HG02840 (cell line): ENCODE measurements around the gene KRTAP12-3.
"Not testable (repeated sequence)": the region's sequence is repeated elsewhere in the genome, so short reads cannot be mapped to it uniquely, and the experiment has no call there.

ENCODE experiments used
- ATAC-seq: cut with Tn5 transposase; IDR thresholded peaks from one replicate; pipeline ENCODE4 v1.9.1; 2021; ENCODE audit warnings: mild to moderate bottlenecking, moderate library complexity, moderate number of reproducible peaks; ENCODE audit not compliant: unreplicated experiment, low FRiP score

KRTAP12-3 gene

DNA sequence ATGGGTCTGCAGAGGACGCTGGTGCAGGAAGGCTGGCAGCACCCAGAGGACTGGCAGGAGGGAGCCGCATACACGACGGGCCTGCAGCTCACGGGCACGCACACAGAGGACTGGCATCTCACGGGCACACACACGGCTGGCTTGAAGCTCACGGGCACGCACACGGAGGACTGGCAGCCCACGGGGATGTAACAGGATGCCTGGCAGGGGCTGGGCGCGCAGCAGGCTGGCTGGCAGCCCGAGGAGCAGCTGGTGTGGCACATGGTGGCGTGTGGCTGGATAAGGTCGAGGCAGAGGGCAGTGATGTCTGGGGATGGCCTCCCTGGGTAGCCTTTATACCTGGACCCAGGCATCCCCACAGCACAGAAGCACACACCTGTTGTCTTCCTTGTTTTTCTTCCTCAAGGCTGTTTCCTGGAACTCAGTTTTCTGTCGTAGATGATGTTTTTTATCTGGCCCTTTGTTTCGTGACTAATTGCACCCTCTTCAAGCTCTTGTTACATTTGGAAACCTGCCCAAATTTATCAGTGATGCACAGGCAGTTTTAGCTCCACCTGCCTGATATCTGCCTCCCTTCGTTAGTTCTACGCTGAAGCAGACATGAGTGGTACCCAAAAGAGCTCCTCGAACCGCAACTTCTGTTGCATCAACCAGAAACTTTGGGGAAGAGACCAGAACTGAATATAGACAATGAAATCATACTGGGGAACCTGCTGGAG, 24.3 kb downstream of the KRTAP12-3 start, which contains the start of gene KRTAP12-1:
KRTAP12-1 (minus strand) TSS at position 303 of the 719 bp plus-strand sequence; CDS start at position 263, 40 bp downstream.
- no peak for ATAC-seq

DNA sequence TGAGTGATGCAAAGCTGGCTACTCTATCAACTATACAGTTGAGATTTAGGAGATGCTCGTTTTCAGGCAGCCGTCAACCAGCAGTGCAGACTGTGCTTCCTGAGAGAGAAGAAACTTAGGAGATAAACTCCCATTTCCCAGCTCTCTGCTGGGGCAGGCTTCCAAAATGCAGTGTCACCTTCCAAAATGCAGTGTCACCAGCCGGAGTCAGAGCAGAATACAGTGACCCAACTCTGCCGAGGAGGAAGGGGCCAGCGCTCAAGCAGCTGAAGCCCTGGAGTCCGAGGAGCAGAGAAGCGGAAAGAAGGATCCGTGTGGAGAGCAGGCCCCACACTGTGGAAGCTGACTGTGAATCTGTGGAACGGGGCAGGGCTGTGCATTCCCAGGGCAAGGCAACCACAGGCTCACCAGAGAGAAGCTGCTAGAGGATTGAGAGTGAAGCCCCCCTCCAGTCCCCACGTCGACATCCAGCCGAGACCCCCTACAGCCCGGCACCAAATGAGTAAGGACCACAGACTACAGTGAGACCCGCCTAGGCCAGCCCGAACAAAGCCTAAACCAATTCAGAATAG, 24.9 kb downstream of the KRTAP12-3 start:
- no peak for ATAC-seq

DNA sequence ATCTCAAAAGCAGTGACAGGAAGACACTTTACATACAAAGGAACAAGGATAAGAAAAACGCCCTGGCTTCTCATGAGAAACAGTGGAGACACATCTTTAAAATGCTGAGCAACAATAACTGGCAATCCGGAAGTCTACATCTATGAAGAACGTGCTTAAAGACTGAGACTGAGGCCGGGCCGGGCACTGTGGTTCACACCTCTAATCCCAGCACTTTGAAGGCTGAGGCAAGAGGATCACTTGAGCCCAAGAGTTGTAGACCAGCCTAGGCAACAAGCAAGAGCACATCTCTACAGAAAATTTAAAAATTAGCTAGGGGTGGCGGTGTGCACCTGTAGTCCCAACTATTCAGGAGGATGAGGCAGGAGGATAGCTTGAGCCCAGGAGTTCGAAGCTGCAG, 26.3 kb downstream of the KRTAP12-3 start:
- ATAC-seq = no peak

DNA sequence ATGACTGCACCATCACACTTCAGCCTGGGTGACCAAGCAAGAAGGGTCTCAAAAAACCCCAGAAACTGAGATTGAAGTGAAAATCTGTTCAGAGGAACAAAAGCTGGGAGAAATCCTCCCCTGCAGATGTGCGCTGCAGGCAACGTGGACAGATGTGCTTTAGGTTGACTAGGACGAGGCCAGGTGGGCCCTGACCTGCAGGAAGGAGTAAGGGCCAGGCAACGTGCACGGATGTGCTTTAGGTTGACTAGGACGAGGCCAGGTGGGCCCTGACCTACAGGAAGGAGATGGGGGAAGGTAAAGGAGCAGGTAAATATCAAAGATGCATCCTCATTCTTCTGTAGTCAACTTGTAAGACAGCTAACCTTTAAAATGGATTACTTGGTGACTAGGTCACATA, 26.8 kb downstream of the KRTAP12-3 start:
- no peak for ATAC-seq

DNA sequence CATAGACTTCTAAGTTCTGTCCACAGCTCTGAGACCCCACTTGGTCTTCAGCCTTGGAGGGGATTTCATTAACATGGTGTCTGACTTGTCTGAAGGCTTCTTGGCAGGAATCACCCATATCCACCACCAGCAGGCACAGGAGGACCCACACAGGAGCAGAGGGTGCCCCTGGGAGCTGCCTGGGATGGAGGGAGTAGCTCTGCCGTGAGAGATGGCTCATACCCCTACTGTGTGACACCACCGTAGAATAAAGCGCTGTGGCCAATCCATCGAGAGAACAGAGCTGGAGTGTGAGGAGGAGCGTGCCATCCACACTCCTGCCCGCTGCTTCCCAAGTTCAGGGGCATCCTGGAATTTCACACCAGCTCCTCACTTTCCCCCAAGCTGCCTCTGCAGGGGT, 27.3 kb downstream of the KRTAP12-3 start:
- not testable (repeated sequence) for ATAC-seq

DNA sequence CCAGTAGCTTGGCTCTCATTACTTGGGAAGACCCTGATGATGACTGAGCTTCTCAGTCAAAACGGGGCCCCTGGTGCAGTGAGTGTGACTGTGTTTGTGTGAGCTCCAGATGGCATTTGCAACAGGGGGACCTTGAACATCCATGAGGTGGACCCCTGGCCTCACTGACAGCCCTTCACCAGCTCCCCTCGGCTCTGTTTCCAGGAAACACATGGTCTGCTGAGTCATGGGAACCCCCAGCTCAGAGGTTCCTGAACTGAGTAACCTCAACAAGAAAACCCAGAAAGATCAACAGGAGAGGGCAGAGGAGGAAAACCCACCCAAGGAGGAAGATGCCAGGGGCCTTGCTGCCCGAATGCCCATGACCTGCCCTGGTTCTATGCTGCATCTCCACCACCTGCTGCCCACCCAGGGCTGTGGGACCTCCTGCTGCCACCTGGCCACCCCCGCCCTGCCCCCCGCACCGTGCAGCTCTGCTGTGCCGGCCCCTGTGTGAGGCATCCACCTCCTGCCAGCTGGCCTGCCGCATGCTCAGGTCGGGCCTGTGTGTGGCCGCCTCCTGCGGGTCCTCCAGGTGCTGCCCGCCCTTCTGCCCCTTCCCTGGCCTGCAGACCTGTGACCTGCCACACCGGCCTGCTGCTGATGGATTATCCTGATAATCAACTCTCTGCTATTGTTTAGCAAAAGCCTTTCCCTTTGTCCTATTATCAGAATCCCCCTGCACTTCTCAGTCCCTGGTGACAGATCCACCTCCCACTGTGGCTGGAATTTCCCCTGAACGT, 28.5 kb downstream of the KRTAP12-3 start:
- no peak for ATAC-seq

DNA sequence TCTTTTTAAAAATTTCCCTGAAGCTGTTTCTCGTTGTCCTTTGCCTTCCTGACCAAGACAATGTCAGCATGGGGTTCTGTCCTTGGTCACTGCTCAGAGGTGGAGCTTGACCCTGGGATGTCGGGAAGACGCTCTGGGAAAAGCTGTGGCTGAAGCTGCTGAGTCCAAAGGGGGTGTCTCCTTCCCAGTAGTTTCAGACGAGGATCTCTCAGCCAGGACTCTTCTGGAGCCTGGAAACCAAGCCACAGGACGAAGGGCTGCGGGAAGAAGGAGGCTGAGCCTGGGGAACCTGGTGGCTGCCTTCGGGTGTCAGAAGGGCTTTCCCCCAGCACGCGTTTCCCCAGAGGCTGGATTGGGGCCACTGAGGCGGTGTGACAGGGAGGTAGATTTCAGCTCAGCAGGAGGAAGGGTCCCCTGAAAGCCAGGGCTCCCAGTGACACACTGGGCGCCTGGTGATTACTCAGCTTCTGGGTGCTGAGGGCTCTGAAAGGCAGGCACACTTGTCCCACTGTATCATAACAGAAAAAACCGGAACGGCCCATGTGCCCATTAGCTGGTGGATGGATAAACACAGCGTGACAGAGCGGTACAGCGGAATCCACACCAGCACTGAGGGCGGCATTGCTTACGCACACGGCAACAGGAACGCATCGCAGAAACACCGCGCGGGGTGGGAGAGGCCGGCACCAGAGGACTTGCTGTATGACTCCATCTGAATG, 29.3 kb downstream of the KRTAP12-3 start:
- ATAC-seq = no peak

DNA sequence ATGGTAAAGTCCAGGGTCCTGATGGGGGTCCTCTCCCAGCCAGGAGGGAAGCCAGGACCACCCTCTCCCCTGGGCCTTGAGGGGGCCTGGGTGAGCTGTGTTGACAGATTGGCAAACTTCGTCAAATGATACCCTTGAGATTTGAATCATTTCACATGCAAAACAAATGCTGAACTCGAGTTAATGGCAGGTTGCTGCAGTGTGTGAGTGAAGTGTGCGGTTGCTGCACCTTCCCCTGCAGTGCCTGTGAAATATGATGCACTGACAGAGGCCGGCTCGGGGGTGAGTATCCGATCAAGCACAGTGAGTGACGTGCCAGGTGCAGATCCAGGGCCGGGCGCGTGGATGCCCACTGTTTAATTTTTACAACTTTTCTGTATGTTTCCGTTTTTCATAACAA, 29.9 kb downstream of the KRTAP12-3 start:
- ATAC-seq = no peak

DNA sequence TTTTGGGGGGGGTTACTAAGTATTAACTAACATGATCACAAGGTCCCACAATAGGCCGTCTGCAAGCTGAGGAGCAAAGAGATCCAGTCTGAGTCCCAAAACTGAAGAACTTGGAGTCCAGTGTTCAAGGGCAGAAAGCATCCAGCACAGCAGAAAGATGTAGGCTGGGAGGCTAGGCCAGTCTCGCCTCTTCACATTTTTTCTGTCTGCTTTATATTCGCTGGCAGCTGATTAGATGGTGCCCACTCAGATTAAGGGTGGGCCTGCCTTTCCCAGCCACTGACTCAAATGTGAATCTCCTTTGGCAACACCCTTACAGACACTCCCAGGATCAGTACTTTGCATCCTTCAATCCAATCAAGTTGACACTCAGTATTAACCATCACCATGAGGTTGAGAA, 32.0 kb downstream of the KRTAP12-3 start:
- not testable (repeated sequence) for ATAC-seq

DNA sequence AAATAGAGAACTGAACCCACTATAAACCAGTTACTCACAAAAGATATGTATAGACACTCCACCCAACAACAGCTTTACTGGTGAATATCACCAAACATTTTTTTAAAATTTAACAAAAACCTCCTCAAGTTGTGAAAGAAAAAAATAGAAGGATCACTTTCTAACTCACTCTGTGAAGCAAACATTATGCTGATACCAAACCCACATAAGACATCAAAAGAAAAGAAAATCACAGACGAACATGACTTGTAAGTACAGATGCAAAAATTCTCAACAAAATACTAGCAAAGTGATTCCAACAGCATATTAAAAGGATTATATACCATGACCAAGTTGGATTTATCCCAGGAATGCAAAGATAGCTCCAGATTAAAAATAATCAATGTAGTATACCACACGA, 34.0 kb downstream of the KRTAP12-3 start:
- ATAC-seq = no peak

DNA sequence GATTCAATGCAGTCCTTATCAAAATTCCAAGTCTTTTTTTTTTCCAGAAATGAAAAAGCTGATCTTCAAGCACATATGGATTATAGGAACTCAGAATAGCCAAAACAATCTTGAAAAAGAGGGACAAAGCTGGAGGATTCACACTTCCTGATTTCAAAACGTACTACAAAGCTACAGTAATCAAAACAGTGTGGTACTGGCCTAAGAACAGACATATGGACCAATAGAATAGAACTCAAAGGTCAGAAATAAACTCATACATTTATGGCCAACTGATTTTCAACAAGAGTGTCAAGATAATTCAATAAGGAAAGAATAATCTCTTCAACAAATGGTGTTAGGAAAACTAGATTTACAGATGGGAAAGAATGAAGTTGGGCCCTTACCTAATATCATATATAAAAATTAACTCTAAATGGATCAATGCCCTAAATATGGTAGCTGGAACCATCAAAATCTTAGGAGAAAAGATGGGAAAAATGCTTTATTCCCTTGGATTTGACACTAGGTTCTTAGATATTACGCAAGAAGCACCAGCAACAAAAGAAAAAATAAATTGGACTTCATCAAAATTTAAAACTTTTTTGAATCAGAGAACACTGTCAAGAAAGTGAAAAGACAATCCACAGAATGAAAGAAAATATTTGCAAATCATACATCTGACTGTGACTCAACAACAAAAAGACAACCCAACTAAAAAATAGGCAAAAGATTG, 35.2 kb downstream of the KRTAP12-3 start:
- ATAC-seq = no peak

DNA sequence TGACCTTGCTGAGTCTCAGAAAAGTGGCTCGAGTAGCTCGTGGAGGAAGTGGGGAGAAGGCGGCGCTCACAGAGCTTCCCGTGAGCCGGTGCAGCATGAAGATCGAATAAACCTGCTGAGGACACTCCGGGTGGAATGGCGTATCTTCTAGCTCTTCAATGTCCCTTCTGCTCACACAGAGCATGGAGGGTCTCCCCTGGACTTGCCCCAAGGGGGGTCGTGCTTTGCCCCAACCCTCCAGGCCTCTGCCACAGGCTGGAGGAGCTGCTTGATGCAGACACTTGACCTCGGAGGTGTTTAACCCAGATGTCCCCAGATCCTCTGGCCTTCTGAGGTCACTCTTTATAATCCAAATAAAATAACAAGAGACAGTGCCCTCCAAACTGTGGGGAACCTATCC, 37.0 kb downstream of the KRTAP12-3 start:
- no peak for ATAC-seq

DNA sequence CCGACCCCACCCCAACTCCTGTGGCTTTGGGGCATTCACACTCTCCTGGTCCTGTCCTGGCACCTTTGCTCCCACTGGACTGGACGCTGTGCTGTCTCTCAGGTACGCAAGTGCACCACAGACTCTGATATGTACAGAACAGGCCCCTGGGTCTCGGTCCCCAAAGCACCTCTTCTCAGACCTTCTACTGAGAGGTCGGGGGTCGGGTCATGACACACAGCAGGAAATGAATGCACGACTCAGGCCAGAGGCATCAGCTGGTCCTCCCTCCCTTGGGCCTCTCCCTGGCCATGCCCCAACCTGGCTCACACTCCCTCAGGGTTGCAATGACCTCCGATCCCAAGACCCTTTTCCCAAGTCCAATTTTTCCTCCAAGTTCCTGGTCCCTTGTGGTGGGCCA, 37.5 kb downstream of the KRTAP12-3 start:
- no peak for ATAC-seq

DNA sequence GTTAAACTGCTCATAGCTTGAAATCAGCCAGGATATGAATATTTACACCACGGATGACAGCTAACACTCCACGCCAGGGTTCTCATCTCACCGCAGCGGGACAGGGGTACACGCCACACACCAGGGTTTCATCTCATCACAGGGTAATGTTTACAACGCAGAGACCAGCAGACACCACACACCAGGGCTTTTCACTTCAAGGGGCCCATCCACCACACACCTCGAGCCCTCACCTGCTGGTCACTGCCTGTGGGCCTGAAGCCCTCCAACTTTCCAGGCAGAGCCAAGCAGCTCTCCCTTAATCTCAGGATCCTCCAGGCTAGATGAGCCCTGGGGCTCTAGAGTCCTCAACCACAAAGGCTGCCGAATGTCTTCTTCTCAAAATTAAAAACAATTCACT, 37.9 kb downstream of the KRTAP12-3 start:
- ATAC-seq = no peak

DNA sequence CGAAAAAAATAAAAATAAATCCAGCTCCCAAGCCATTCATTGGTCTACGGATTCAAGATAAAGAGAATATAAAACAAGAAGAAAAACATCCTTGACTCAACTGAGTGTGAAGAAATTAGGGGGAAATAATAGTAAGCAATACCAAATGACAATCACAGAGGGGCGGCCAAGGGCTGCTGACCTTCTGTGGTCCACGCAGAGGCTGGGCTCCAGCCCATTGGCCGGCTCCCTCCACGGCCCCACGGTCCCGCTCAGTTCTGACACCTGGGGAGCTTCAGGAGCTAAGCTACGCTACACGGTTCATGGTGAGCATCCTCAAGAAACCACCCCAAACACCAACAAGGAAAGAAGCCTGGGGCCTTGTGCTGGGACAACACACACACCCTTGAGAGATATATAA, 38.8 kb downstream of the KRTAP12-3 start:
- no peak for ATAC-seq

DNA sequence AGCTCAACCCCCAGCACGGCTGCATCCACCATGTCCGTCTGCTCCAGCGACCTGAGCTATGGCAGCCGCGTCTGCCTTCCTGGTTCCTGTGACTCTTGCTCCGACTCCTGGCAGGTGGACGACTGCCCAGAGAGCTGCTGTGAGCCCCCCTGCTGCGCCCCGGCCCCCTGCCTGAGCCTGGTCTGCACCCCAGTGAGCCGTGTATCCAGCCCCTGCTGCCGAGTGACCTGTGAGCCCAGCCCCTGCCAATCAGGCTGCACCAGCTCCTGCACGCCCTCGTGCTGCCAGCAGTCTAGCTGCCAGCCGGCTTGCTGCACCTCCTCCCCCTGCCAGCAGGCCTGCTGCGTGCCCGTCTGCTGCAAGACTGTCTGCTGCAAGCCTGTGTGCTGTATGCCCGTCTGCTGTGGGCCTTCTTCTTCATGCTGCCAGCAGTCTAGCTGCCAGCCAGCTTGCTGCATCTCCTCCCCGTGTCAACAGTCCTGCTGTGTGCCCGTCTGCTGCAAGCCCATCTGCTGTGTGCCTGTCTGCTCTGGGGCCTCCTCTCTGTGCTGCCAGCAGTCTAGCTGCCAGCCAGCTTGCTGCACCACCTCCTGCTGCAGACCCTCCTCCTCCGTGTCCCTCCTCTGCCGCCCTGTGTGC, 39.6 kb downstream of the KRTAP12-3 start, which contains the start of gene KRTAP10-12:
KRTAP10-12 (plus strand) TSS at position 1 of the 639 bp plus-strand sequence; CDS start at position 31, 30 bp downstream.
- not testable (repeated sequence) for ATAC-seq

DNA sequence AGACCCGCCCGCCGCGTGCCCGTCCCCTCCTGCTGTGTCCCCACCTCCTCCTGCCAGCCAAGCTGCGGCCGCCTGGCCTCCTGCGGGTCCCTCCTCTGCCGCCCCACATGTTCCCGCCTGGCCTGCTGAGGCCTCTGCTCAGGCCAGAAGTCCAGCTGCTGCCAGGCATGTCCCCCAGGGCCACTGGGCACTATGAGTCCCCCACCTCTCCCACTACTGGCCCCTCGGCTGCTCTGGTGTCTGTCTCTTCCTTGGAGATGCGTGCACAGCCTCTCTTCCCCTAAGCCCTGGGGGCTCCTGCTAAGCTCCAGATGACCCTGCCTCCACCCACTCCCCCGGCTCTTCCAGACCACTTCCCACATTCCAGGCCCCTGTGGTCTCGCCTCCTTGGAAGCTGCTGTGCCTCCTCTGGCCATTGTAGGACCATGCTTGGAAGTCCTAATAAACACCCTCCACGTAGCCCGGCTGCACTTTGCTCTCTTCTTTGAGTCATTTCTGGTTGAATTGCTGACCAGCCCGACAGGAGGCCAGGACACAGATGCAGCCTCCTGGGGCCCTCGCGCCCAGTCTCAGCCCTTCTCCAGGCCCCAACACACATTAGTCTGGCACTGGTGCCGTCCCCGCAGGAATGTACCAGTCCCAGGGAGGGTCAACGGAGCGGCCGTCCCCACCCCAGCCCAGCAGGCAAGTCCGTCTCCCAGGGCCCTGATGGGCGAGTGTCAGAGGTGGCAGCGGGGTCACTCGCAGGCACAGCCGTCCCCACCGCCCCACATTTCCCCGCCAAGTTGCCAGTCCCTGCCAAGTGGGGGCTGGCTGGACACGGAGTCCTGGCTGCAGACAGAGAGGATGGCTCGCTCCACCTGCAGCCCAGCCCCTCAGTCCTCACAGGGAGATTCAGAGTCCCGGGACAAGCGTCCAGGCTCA, 40.3 kb downstream of the KRTAP12-3 start:
- ATAC-seq = no peak

DNA sequence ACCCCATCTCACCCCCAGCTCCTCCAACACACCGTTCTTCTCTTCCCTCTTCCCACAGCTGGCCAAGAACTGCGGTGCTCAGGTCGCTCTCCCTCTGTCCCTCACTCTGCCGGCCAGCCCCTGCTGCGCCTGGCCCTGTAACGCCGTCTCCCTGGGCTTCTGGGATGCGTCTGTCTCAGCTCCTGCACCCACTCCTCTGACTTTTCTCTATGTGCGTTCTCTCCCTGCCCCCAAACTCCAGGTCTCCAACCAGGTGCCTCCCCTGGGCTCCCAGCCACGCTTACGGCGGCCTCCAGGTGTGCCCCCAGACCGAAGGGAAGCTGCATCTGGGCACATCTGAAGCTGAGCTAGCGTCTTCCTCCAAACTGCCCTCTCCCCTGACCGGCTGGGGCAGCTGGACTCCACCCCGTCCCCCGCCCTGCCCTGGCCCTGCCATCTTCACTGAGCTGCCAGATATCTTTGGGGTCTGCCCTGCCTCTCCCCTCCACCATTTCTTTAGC, 41.8 kb downstream of the KRTAP12-3 start:
- ATAC-seq = no peak
